Renal cortex interstitium (tissue), 11 donors: Measurements from ENCODE around the gene RAB36. TPM values are rescaled to one million over a fixed set of nuclear protein-coding genes. Genes with fewer than 3 reads are reported as not detected.

ENCODE experiments used
- DNase-seq, 11 donors: peaks; one replicate each; pipeline ENCODE4 v3.0.0-alpha.2; 2013; ENCODE audit warnings: low read depth in 9 of 11, low spot score in 4 of 11; ENCODE audit errors: extremely low read depth in 1 of 11
- polyA plus RNA-seq, 3 donors: library from polyadenylated mRNA; unstranded; fragments of 120-200 nt; gene quantifications; one replicate each; pipeline ENCODE4 v1.2.1, GENCODE V29; 2013; ENCODE audit not compliant: insufficient read length in 3 of 3

The RAB36 gene
- polyA plus RNA-seq, 3 donors, result 15.0 to 20.9 (median 16.5) TPM

DNA sequence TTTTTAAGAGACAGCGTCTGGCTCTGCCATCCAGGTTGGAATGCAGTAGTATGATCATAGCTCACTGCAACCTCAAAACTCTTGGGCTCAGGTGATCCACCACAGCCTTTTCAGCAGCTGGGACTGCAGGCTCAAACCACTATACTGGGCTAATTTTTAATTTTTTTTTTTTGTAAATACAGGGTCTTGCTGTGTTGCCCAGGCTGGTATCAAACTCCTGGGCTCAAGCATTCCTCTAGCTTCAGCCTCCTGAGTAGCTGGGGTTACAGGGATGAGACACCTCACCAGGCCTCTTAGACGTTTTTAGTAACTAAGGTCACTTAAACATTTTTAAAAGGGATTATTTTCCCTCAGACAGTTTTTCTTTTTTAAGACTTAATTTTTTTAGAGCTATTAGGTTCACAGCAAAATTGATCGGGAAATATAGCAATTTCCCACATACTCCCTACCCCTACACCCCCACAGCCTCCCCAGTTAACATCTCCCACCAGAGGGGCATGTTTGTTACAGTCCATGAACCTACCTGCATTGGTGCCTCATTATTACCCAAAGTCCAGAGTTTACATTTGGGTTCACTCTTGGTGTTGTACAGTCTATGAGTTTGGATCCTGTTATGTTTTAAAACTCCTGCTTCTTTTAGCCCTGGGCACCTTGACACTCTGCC, 39.0 kb downstream of the RAB36 start:
- DNase-seq, result no peak

GRCh38 chr22:23184764-23185113, 39.5 kb downstream of the RAB36 start:
- no peak for DNase-seq

GRCh38 chr22:23187211-23187610, 41.9 kb downstream of the RAB36 start:
- no peak for DNase-seq

DNA sequence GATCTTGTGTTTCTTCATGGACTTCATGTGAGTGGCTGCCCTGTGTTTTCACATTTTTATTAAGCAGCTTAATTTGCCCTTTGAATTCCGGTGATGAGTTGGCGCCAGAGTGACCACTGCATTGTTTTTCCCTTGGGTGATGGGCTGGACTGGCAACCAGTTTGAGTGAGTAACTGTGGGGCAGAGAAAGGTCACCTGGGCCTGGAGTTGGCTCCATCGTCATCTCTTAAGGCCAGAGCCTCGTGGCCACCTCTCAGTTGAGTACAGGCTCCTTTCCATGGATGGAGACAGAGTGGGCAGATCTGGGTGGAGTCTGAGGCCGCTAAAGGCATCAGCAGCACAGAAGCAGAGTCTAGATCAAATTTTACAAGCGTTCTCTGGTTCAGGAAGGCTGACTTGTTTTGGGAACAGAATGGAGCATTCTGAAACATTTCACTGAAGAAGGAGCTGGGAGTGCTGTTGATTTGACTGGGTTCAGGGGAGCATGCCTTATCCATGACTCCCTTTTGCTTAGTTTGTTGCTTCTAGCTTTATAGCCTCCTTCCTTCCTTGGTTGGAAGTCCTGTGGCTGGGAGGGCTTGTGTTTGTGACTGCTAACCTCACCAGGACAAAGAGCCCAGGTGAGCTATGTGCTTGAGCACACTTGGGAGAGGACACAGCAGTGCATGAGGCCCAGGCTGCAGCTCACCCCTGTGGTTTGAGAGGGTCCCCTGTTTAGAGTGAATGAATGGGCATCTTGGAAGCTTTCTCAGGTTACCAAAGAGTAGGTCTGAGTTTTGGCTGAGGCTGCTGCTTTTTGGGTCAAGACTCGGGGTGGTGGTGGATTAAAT, 42.8 kb downstream of the RAB36 start:
- DNase-seq, result no peak

GRCh38 chr22:23190526-23190925, 45.2 kb downstream of the RAB36 start:
- DNase-seq, result no peak

GRCh38 chr22:23192133-23192532, 46.9 kb downstream of the RAB36 start:
- no peak for DNase-seq

- no peak for DNase-seq
These were observed 47.3 kb downstream of the RAB36 start for GRCh38 chr22:23192558-23192957.

DNA sequence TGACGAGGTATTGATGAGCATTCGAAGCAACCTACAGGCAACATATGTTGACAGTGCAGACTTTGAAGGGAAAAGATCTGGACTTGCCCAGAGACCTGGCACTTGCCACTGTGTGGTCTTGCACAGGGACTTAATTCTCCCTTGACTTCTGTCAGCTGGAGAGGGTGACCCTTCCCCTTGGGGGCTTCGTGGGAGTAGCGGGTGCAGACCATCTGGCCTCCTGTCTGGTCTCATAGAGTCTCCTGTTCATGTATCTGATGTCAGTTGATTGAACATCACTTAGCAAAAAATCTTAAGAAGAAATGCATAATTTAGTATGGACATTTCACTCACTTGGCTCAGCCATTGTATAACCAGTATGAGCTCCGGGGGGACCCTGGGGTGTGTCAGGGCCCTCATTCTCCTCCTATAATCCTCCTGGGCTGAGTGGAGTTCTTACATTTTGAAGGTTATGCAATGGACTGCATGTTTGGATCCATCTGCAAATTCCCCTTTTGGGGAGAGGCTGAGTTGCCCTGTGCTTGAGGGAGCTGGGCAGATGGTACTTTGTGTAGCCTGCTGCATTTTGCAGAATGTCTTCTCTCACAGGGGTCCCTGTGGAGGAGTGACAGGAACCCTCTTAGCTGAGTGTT, 48.0 kb downstream of the RAB36 start:
- no peak for DNase-seq

DNA sequence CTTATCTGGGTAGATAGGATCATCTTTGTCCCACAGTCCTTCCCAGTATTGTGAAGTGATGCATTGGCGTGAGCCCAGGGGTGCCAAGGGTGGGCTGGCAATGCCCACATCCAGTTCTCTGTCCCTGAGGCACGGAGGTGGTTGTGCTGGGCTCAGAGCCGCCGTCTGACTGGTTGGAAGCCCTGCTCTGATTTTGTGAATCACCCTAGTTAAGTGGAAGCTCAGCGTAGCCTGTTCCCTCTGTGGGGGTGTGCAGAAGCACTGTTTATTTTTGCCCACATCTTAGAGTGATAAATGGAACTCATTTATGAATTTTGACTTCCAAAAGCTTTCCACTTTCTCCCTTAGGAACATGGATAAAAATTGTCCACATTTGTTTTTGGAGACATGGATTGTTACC, 48.6 kb downstream of the RAB36 start:
- DNase-seq, result no peak

DNA sequence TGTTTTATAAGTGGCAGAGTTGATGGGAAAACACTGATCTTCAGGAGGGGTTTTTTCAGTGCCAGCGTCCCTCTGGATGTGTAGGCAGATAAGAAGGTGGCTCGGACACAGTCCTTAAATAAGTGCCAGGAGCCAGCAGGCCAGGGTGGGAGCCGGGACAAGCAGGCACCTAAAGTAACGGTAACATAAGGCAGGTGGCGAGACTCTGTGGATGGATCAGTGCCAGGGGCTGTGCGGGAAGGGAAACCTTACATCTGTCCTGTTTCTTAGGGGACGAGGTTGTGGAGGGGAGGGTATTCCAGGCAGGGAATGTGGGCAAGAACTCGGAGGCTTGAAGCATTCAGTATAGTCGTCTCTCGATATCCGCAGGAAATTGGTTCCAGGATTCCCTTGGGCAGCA, 50.9 kb downstream of the RAB36 start:
- no peak for DNase-seq

GRCh38 chr22:23197836-23198235, 52.6 kb downstream of the RAB36 start:
- DNase-seq, result no peak

- no peak for DNase-seq
These were observed 53.9 kb downstream of the RAB36 start for GRCh38 chr22:23199159-23199558.

GRCh38 chr22:23200898-23201297, 55.6 kb downstream of the RAB36 start:
- no peak for DNase-seq

DNA sequence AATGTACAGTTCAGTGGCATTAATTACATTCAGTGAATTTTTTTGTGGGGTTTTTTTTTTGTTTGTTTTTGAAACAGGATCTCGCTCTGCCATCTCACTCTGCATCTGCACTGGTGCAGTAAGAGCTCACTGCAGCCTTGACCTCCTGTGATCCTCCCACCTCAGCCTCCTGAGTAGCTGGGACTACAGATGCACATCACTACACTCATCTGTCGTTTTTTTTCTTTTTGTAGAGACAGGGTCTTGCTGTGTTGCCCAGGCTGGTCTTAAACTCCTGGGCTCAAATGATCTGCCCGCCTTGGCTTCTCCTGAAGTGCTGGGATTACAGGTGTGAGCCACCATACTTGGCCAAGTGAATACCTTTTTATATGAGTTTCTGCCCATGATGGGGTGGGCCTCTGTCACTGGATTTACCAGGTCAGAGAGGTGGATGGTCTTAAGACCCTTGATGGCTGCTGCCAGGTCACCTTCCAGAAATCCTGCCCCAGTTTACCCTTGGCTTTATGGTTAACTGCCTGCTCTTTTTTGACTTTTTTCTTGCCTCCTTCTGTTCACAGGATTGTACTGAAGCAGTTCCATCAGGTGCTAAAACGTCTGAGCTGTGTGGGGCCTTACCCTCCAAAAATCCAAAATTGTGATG, 57.7 kb downstream of the RAB36 start:
- no peak for DNase-seq

- DNase-seq, result no peak
These were observed 58.3 kb downstream of the RAB36 start for GRCh38 chr22:23203452-23204124.

DNA sequence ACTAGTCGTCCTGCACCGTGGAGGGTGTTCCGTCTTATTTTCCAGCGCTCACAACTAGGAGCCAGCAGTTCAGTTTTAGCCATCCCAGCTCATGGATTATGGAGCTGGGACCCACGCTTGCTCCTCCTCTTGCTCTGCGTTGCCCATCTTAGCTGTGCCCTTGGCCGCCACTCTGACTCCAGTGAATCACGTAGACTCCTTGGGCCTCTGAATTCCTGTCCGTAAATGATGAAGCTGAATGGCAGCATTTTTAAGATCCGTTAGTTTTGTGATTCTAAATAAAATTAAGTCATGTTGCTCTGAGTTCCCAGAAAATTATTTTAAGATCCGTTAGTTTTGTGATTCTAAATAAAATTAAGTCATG, 58.8 kb downstream of the RAB36 start:
- no peak for DNase-seq

DNA sequence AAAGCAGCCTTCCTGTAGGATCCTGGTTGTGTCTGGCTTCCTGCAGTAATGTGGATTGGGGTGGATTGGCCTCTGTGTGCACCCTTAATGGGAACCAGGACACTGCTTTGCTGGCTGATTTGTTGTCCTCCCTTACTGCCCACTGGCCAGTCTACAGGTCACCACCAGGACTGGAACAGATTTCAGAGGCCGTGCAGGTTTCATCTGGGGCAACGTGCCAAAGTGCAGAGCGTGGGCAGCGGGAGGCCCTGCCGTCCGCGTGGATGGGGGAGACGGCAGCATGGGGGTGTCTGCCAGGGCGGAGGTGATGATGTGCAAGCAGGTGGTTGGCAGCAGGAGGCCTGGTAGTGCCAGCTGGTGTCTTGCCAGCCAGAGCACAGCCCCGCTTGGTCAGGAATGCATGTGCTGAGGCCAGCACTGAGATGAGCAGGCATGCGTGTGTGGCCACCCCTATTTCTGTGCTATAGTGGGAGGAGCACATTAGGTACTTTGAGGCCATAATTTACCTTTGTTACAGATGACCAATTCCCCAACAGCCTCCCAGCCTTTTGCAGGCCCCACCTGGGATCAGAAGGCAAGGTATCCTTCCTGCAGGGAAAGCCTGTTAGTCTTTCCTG, 59.4 kb downstream of the RAB36 start:
- peak in 1 of 11 donors; percentile 36 for DNase-seq

GRCh38 chr22:23205339-23206049, 60.2 kb downstream of the RAB36 start:
- DNase-seq, result no peak
